ENCODE measurements around the gene KCTD21.

DNA sequence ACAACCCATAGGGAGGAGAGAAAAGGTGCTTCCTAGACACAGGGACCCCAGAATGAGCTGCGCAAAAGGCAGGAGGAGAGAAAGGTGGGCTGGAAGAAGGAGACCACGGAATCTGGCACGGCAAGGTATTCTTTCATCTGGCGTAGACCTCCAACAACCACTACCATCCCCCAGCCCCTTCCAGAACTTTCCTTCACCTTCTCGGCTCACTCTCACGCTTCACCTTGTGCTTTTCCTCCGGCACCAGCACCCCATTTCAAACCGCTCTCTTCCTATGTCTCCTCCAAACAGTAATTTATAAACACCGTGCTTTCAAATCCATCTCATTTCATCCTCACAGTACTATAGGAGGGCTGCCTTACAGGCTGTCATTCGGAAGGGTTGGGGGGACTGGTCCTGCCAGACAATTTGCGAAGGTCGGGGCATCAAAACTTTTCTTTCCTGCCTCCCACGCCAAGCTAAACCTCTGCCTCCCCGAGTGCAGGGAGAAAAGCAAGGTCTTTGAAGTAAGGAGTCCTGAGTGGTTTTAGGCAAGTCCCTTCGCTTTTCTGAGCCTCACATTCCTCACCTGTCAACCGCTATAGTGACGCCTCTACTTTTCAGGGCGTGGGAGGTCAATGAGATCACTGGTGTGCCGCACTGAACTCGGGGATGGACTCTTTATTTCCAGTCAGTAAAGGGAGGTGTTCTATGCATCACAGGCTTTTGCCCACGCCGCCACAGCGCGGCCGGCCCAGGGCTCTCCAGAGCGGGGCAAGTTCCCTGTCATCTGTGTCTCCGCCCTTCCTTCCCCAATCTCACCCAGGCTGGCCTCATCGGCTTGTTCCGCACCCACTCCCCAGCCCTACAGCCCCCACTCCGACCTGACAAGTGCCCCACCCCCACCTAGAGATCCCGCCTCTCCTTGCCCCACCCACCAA is 800 bp downstream of the KCTD21 start:
- TF ChIP-seq, protein P1, sequence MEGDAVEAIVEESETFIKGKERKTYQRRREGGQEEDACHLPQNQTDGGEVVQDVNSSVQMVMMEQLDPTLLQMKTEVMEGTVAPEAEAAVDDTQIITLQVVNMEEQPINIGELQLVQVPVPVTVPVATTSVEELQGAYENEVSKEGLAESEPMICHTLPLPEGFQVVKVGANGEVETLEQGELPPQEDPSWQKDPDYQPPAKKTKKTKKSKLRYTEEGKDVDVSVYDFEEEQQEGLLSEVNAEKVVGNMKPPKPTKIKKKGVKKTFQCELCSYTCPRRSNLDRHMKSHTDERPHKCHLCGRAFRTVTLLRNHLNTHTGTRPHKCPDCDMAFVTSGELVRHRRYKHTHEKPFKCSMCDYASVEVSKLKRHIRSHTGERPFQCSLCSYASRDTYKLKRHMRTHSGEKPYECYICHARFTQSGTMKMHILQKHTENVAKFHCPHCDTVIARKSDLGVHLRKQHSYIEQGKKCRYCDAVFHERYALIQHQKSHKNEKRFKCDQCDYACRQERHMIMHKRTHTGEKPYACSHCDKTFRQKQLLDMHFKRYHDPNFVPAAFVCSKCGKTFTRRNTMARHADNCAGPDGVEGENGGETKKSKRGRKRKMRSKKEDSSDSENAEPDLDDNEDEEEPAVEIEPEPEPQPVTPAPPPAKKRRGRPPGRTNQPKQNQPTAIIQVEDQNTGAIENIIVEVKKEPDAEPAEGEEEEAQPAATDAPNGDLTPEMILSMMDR (IDR thresholded peaks at IDR 0.05) = no peak
- TF ChIP-seq POLR2A (IDR thresholded peaks at IDR 0.05) (no peak), POLR2AphosphoS5 (IDR thresholded peaks at IDR 0.05) (no peak)
